GM12872 (cell line): ENCODE data around the gene KCNIP4.

Experiments
- CTCF ChIP-seq: IDR thresholded peaks from 3 replicates; pipeline ENCODE4 v1.5.1; 2011; ENCODE audit warnings: low read depth, mild to moderate bottlenecking, low read length, moderate library complexity; ENCODE audit not compliant: insufficient read depth

The KCNIP4 gene

GRCh38 chr4:21638171-21638725 lies 310.3 kb downstream of the KCNIP4 start:
- no peak for TF ChIP-seq CTCF

- no peak for TF ChIP-seq CTCF
Measured at GRCh38 chr4:21628916-21629610, 319.5 kb downstream of the KCNIP4 start.

GRCh38 chr4:21628116-21628670 lies 320.4 kb downstream of the KCNIP4 start:
- no peak for TF ChIP-seq CTCF

- TF ChIP-seq CTCF: no peak
Measured at GRCh38 chr4:21625447-21625846, 323.1 kb downstream of the KCNIP4 start.

GRCh38 chr4:21605006-21605405 lies 343.6 kb downstream of the KCNIP4 start:
- no peak for TF ChIP-seq CTCF

GRCh38 chr4:21596521-21596920 lies 352.1 kb downstream of the KCNIP4 start:
- no peak for TF ChIP-seq CTCF

- TF ChIP-seq CTCF: no peak
Measured at GRCh38 chr4:21593671-21594001, 354.9 kb downstream of the KCNIP4 start.
